GM12878 (cell line): ENCODE measurements around the gene DOCK2. TPM values are rescaled to one million over a fixed set of nuclear protein-coding genes. Genes with fewer than 3 reads are reported as not detected.

Experiments
- ATAC-seq: fragments of 200-7000 bp; cut with Tn5 transposase; 3 replicates; pipeline ENCODE4 v1.9.1; 2020; ENCODE audit warnings: mild to moderate bottlenecking, moderate library complexity
- BruUV-seq: library from RNA; stranded (reverse); fragments of 400-500 nt; replicated peaks from 2 replicates; lab custom pipeline; 2021; lab: Mats Ljungman, UMichigan
- CTCF ChIA-PET: fragments of 300-600 bp; sonication (Branson Sonifier 250); formaldehyde crosslinking; extraction: SDS; loops from one replicate; lab custom pipeline; 2021; ENCODE audit warnings: inconsistent platforms; lab: Yijun Ruan, JAX
- POLR2A ChIA-PET: fragments of 350-600 bp; formaldehyde crosslinking; extraction: SDS; loops from one replicate; lab custom pipeline; 2021; ENCODE audit warnings: inconsistent platforms; lab: Charles Lee
- RAD21 ChIA-PET: fragments of 300-600 bp; sonication (Branson Sonifier 250); formaldehyde crosslinking; loops from one replicate; lab custom pipeline; 2023; ENCODE audit warnings: antibody characterized with exemption; ENCODE audit not compliant: unreplicated experiment; lab: Charles Lee
- SMC1A ChIA-PET: fragments of 300-600 bp; sonication (Branson Sonifier 250); formaldehyde crosslinking; loops from one replicate; lab custom pipeline; 2023; ENCODE audit not compliant: unreplicated experiment, uncharacterized antibody; lab: Charles Lee
- DNase-seq: peaks from one replicate; pipeline ENCODE4 v3.0.0-alpha.2; 2011; ENCODE audit warnings: low read depth, low spot score
- FAIRE-seq: peaks from 3 replicates; lab custom pipeline; 2011; peaks lifted over from hg19 to GRCh38; lab: Jason Lieb, UNC
- H2AFZ ChIP-seq: 2 replicates; pipeline ENCODE4 v1.6.0; 2011; ENCODE audit warnings: low read depth, low read length, control low read depth; ENCODE audit not compliant: control insufficient read depth
- H3K27ac ChIP-seq: 2 replicates; pipeline ENCODE4 v1.5.1; 2011; ENCODE audit warnings: control low read depth; ENCODE audit not compliant: control insufficient read depth, insufficient read depth
- H3K27me3 ChIP-seq, 2 experiments: replicated peaks in 1 of 2; 2 replicates each; pipeline versions ENCODE4 v1.6.0 to v1.6.1; 2011; ENCODE audit warnings: low read length in 1 of 2; ENCODE audit not compliant: control insufficient read depth in 2 of 2, insufficient read depth in 2 of 2
- H3K36me3 ChIP-seq, 2 experiments: 2 replicates each; pipeline ENCODE4 v1.5.1; 2011; ENCODE audit warnings: low read length in 1 of 2; ENCODE audit not compliant: control insufficient read depth in 2 of 2, insufficient read depth in 2 of 2
- H3K4me1 ChIP-seq: 2 replicates; pipeline ENCODE4 v1.6.1; 2011; ENCODE audit warnings: mild to moderate bottlenecking, low read length, moderate library complexity, mixed read lengths; ENCODE audit not compliant: control insufficient read depth, insufficient read depth
- H3K4me2 ChIP-seq: 2 replicates; pipeline ENCODE4 v1.6.0; 2011; ENCODE audit warnings: control low read depth; ENCODE audit not compliant: control insufficient read depth, insufficient read depth
- H3K4me3 ChIP-seq: fragments of 200-600 bp; sonication (generic); 2 replicates; pipeline ENCODE4 v1.5.1; 2016
- H3K79me2 ChIP-seq: 2 replicates; pipeline ENCODE4 v1.6.0; 2011; ENCODE audit warnings: low read length; ENCODE audit not compliant: control insufficient read depth, insufficient read depth
- H3K9ac ChIP-seq: 2 replicates; pipeline ENCODE4 v1.8.0; 2011; ENCODE audit warnings: low read length, control low read depth, mixed read lengths; ENCODE audit not compliant: control insufficient read depth, insufficient read depth
- H3K9me3 ChIP-seq: replicated peaks from 3 replicates; pipeline ENCODE4 v1.5.1; 2011; ENCODE audit warnings: mild to moderate bottlenecking, low read length; ENCODE audit not compliant: control insufficient read depth, insufficient read depth
- H4K20me1 ChIP-seq: 2 replicates; pipeline ENCODE4 v1.6.0; 2011; ENCODE audit not compliant: control insufficient read depth, insufficient read depth
- ATF7 ChIP-seq: fragments of 450-650 bp; IDR thresholded peaks from 2 replicates; pipeline ENCODE4 v1.6.1; 2016; ENCODE audit warnings: low read depth, mild to moderate bottlenecking
- FOXK2 ChIP-seq: fragments of 450-650 bp; IDR thresholded peaks from 2 replicates; pipeline ENCODE4 v1.6.1; 2017; ENCODE audit warnings: mild to moderate bottlenecking, moderate library complexity
- MEF2B ChIP-seq: fragments of 450-650 bp; IDR thresholded peaks from 2 replicates; pipeline ENCODE4 v1.6.1; 2018; ENCODE audit warnings: mild to moderate bottlenecking, moderate library complexity; ENCODE audit not compliant: partially characterized antibody, poor library complexity, severe bottlenecking
- MLLT1 ChIP-seq: fragments of 450-650 bp; IDR thresholded peaks from 2 replicates; pipeline ENCODE4 v1.6.1; 2016; ENCODE audit warnings: mild to moderate bottlenecking
- WGBS: methylation state at CpG from one replicate; pipeline ENCODE4 v1.1.6; 2016; ENCODE audit warnings: low lambda C conversion rate; ENCODE audit not compliant: insufficient replicate concordance, insufficient coverage; ENCODE audit errors: missing lambda C conversion rate; 5-methylcytosine and 5-hydroxymethylcytosine counted together
- in situ Hi-C: fragments of 300-500 bp; cut with MboI; formaldehyde crosslinking; loops from 9 replicates; pipeline ENCODE4 v1.14.3; 2018; ENCODE audit warnings: mixed read lengths
- intact Hi-C: fragments of 100-400 bp; cut with micrococcal nuclease; formaldehyde crosslinking; loops from one replicate; pipeline ENCODE4 v1.14.2; 2022; ENCODE audit not compliant: unreplicated experiment
- polyA plus RNA-seq, 11 experiments: library from polyadenylated mRNA; depleted of rRNA in 4 of 11; unstranded in 6 of 11; stranded (reverse) in 5 of 11; fragments of >200 nt; fragmentation: Nextera tagmentation in 4 of 11; fragmentation: Illumina TruSeq in 1 of 11; extraction: Ambion mirVana in 4 of 11; extraction: Trizol in 1 of 11; gene quantifications; 1 replicate in 1 of 11; 2 replicates in 10 of 11; pipeline versions ENCODE4 v1.2.1 to v1.2.3, GENCODE V29; 2011 to 2016; ENCODE audit warnings: inconsistent platforms in 2 of 11, missing spikeins in 2 of 11, low read depth in 1 of 11
- total RNA-seq, 4 experiments: library from RNA; depleted of rRNA in 3 of 4; stranded (reverse); fragments of >200 nt in 3 of 4; fragmentation: Illumina TruSeq in 1 of 4; extraction: Trizol in 1 of 4; gene quantifications; 2 replicates each; pipeline versions ENCODE4 v1.2.1 to v1.2.3, GENCODE V29; 2013 to 2021

The DOCK2 gene
- total and polyA plus RNA-seq, 10 of the 15 experiments (the other 5 are each of a cell fraction or from before 2014, with no cell fraction given): 34.2 to 192 (median 118) TPM

- TF ChIP-seq ATF7 (0 out of 2 replicates have a peak, but pooled peaks have one; percentile 2), MLLT1 (0 out of 2 replicates have a peak, but pooled peaks have one; percentile 20), FOXK2 (no peak), MEF2B (peak; percentile 76)
- DNase-seq (no peak), FAIRE-seq (no peak), ATAC-seq (no peak)
- Histone ChIP-seq H4K20me1 (no peaks in the 10 kb centered on the region), H2AFZ (no peak overlapping the region), H3K4me3 (no peak overlapping the region), H3K36me3 (peaks cover 16 to 48% of the 10 kb centered on the region in 2 experiments), H3K4me2 (no peak overlapping the region), H3K27ac (no peak overlapping the region), H3K9ac (no peak overlapping the region), H3K4me1 (peaks cover 5% of the 10 kb centered on the region; the same call in 1 of the 2 replicates), H3K9me3 (peaks cover 2% of the 10 kb centered on the region; the same call in 2 of the 3 replicates), H3K79me2 (no peaks in the 10 kb centered on the region; the same call in 1 of the 2 replicates), H3K27me3 (no peaks in the 10 kb centered on the region)
- ChIA-PET SMC1A (interaction anchor here (0.6 to 12.8 kb wide), 10 partner anchors 15 to 63 kb away, joined by 3 to 202 read pairs (median 5); no protein-coding TSS in a partner anchor), CTCF (interaction anchor here (0.9 to 4.9 kb wide), 5 partner anchors 12 to 62 kb away, joined by 3 to 27 read pairs (median 4); no protein-coding TSS in a partner anchor), POLR2A (interaction anchor here (0.6 to 2.9 kb wide), 9 partner anchors 9 to 61 kb away, joined by 3 to 16 read pairs (median 4); no protein-coding TSS in a partner anchor), RAD21 (interaction anchor here (0.9 to 9.2 kb wide), 10 partner anchors 14 to 180 kb away, joined by 3 to 78 read pairs (median 7); partner anchors contain the start of gene SPDL1)
- intact Hi-C loops: no loop called here
- in situ Hi-C loops: no loop called here
- 94% methylated on average over 5 of the region's 5 CpGs for WGBS
- no TSS peak for BruUV-seq
Measured at GRCh38 chr5:169764018-169764378, 126.9 kb downstream of the DOCK2 start.
